OCI-LY3 (cell line): ENCODE measurements around the gene TMEM218.

ENCODE experiments used
- EZH2phosphoT487 ChIP-seq: fragments of 200-600 bp; shearing (Covaris generic); IDR thresholded peaks from 2 replicates; pipeline ENCODE4 v1.6.1; 2018; ENCODE audit warnings: antibody characterized with exemption, mixed run types, low read depth
- TF ChIP-seq, protein P1 (sequence below): fragments of 200-600, 300-600 bp; sonication (generic); IDR thresholded peaks from 2 replicates; pipeline ENCODE4 v1.5.1; 2014; ENCODE audit warnings: antibody characterized with exemption, low read length, low read depth

DNA sequence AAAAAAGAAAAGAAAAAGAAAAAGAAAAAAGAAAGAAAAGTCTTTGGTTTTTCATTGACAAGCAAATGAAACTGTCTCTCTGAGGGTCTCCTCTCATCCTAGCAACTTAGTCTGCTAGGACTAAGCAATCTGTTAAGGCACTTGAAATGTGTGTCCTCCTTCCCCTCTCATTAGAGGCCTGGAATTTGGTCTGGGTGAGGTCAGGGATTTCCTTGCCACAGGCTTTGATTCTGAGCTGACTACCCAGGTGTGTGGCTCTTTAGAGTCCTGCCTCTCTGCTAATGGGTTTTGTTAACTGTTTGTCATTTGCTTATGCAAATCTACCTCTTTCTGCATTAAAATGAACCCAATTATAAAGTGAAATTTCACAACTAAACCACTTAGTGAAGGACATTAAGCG, 34.8 kb upstream of the TMEM218 start:
- TF ChIP-seq, protein P1, sequence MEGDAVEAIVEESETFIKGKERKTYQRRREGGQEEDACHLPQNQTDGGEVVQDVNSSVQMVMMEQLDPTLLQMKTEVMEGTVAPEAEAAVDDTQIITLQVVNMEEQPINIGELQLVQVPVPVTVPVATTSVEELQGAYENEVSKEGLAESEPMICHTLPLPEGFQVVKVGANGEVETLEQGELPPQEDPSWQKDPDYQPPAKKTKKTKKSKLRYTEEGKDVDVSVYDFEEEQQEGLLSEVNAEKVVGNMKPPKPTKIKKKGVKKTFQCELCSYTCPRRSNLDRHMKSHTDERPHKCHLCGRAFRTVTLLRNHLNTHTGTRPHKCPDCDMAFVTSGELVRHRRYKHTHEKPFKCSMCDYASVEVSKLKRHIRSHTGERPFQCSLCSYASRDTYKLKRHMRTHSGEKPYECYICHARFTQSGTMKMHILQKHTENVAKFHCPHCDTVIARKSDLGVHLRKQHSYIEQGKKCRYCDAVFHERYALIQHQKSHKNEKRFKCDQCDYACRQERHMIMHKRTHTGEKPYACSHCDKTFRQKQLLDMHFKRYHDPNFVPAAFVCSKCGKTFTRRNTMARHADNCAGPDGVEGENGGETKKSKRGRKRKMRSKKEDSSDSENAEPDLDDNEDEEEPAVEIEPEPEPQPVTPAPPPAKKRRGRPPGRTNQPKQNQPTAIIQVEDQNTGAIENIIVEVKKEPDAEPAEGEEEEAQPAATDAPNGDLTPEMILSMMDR: no peak
- no peak for TF ChIP-seq EZH2phosphoT487
